Stimulated activated CD8-positive, alpha-beta memory T cell treated with anti-CD3 and anti-CD28 coated beads, Interleukin-4, amount 100 ng/mL, for 48 hours (primary cell): Measurements from ENCODE around the gene ANTKMT.
"Not testable (repeated sequence)": the region's sequence is repeated elsewhere in the genome, so short reads cannot be mapped to it uniquely, and the experiment has no call there.

ENCODE experiments used
- DNase-seq: peaks from one replicate; pipeline ENCODE4 v3.0.0-alpha.2; 2020

ANTKMT gene

GRCh38 chr16:728890-729744, 8.2 kb downstream of the ANTKMT start:
- DNase-seq, result no peak

- no peak for DNase-seq
Observed at GRCh38 chr16:729768-730665, 9.1 kb downstream of the ANTKMT start.

GRCh38 chr16:730666-731509, 9.9 kb downstream of the ANTKMT start:
- DNase-seq, result no peak

GRCh38 chr16:732332-732731, 11.4 kb downstream of the ANTKMT start:
- no peak for DNase-seq

- no peak for DNase-seq
Observed at GRCh38 chr16:732936-733335, 12.0 kb downstream of the ANTKMT start.

GRCh38 chr16:733382-734207, 12.6 kb downstream of the ANTKMT start:
- DNase-seq, result peak; percentile 75

GRCh38 chr16:734208-734980, 13.4 kb downstream of the ANTKMT start:
- DNase-seq, result no peak

- no peak for DNase-seq
Observed at GRCh38 chr16:734981-735881, 14.3 kb downstream of the ANTKMT start.

- DNase-seq, result peak; percentile 80
Observed at GRCh38 chr16:735982-736453, 15.1 kb downstream of the ANTKMT start.

- no peak for DNase-seq
Observed at GRCh38 chr16:736936-737481, 16.1 kb downstream of the ANTKMT start.

- DNase-seq, result peak; percentile 25
Observed at GRCh38 chr16:739560-740458, 18.9 kb downstream of the ANTKMT start.

GRCh38 chr16:740459-740763, 19.5 kb downstream of the ANTKMT start:
- DNase-seq, result no peak

- DNase-seq, result peak; percentile 95
Observed at GRCh38 chr16:740764-741505, 20.0 kb downstream of the ANTKMT start, which contains the start of gene CIAO3. CIAO3 (minus strand) TSS chr16:740997; CDS start chr16:740985, 12 bp downstream.

GRCh38 chr16:741986-742629, 21.2 kb downstream of the ANTKMT start:
- DNase-seq, result no peak

- not testable (repeated sequence) for DNase-seq
Observed at GRCh38 chr16:742894-743293, 21.9 kb downstream of the ANTKMT start.

- no peak for DNase-seq
Observed at GRCh38 chr16:743794-744500, 23.0 kb downstream of the ANTKMT start.

- no peak for DNase-seq
Observed at GRCh38 chr16:745739-746138, 24.8 kb downstream of the ANTKMT start.
